NCI-H82 treated with DMSO at 0.1 percent for 48 hours (cell line): ENCODE data around the gene FKRP.

ENCODE experiments used
- DNase-seq: peaks from one replicate; lab custom pipeline; 2025; ENCODE audit not compliant: unreplicated experiment; lab: John Stamatoyannopoulos, UW

Gene FKRP

DNA sequence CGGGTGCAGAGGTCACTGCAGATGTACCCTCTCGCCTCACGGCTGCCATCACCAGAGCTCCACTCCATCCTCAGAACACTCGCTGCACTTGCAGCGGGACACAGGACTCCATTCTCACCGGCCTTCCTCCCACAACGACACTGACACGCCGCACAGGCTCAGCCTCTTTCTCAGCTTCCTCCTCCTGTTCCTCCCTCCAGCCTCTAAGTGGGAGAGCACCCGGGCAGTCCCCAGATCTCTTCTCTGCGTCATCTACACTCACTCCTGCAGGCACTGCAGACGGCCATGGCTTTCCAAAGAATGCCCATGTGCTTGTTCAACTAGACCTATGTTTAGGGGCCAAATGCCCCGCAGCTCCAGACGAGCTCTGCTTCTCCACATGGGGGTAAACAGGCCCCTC lies 14.3 kb upstream of the FKRP start:
- no peak for DNase-seq

DNA sequence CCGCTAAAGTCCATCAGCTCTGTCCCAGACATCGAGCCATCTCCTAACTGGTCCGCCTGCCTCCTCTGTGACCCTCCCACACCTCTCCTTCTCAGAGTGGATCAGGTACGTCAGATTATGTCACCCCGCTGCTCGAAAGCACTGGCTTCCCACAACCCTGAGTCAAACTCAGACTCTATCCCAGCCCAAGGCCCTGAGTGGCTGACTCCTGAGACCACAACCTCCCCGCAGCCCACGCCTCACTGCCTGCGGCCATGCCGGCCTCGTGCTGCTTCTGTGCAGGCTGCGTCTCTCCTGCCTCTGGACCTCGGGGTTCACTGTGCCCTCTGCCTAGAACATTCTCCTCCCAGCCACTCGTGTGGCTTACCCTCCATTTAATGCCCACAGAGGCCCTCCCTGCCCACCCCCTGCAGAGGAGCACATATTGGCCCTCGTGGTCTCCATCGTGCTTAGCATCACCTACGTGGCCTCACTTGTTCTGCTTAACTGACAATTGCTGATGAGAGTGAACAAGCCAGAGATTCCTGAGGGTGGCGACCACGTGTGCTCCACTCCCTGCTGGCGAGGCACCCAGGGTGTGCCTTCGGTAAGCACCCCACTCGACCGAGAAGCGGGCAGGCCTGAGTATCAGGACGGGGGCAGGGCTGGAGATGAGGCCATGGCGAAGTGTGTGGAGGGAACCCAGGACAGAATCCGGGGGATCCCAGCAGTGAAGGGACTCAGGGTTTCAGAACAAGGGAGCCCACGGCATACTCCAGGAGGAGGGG lies 13.5 kb upstream of the FKRP start:
- DNase-seq, result no peak

DNA sequence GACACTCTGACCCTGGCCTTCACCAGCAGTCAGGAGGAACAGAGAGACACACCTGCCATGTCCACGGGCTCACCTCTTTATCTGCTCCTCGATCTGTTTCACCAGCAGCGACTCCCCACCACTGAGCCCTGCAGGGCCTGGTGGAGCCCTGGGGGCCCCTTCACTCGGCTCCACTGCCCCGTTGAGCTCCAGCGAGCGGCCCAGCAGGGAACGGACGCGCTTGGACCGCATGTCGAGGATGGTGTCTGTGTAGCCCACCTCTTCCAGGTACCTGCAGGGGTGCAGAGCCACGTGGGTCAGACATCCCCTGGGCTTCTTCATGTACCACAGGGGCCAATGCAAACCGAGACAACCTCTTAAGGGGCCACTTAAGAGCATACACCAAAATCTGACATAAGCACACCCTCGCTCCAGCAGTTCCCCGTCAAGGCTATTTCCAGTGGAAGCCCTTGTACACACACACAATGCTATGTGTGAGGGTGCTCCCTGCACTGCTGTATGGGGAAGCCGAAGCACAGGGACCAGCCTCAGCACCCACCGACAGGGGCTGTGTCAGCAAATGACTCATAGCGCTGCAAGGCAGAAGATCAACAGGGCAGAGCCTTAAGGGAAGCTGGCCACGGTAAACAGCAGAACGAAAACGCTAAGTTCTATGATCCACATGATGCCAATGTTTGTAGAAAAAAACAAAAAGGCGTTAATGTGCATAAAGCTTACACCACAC lies 12.7 kb upstream of the FKRP start:
- no peak for DNase-seq

GRCh38 chr19:46733690-46734292 lies 12.1 kb upstream of the FKRP start:
- DNase-seq, result no peak

DNA sequence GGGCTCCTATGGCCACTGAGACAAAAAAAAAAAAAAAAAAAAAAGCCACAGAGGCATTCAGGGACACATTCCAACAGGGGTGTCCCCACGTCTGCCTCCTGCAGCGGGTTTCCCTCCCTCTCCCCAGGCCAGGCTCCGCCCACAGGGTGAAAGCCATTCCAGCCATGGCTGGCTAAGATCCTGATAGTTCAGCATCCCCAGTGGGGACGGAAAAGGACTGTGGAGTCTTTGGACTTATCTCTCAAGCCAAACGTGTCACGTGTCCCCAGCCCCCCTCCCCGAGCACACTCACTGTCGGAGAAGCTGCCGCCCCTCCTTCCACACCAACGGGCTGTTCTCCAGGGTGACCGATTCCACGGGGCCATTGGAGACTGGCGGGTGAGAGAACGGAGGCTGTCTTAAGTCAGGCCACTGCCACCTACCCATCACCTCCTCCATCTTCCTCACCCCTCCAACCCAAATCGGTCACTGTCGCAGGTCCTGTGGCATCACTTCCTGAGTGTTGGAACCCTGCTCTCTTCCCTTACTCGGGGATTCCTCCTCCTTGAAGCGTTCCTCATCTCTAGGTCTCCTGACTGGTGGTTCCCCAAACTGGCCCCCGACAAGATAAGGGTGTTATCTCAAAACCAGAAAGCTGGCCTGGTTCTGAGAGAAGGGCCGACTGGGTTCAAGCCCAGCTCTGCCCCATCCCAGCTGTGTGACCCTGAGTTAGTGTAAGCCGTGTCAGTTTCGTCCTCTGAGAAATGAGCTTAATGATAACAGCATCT lies 9.1 kb upstream of the FKRP start:
- no peak for DNase-seq

DNA sequence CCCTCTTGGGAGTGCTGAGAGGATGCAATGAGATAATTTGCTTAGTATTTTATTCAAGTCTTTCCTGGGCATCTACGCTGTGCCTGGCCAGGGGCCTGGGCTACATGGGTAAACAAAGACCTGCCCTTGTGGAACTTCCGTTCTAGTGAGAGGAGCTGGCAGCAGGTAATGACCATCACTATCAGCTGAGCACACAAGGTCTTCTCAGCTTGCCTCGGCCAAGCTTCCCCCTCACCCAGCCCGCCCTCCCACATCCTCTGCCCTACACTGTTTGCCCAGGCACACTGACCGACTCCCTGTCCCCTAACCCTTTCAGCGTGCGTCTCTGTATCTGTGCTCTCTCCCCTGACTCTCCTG lies 8.6 kb upstream of the FKRP start:
- no peak for DNase-seq

- DNase-seq, result no peak
Measured at GRCh38 chr19:46737761-46738171, 8.1 kb upstream of the FKRP start.

- DNase-seq, result no peak
Measured at GRCh38 chr19:46739290-46739771, 6.5 kb upstream of the FKRP start.

GRCh38 chr19:46741447-46741846 lies 4.4 kb upstream of the FKRP start:
- no peak for DNase-seq

- no peak for DNase-seq
Measured at GRCh38 chr19:46742926-46743480, 2.9 kb upstream of the FKRP start.

GRCh38 chr19:46744005-46744691 lies 1.7 kb upstream of the FKRP start:
- no peak for DNase-seq

- no peak for DNase-seq
Measured at GRCh38 chr19:46745030-46745429, 827 bp upstream of the FKRP start.

DNA sequence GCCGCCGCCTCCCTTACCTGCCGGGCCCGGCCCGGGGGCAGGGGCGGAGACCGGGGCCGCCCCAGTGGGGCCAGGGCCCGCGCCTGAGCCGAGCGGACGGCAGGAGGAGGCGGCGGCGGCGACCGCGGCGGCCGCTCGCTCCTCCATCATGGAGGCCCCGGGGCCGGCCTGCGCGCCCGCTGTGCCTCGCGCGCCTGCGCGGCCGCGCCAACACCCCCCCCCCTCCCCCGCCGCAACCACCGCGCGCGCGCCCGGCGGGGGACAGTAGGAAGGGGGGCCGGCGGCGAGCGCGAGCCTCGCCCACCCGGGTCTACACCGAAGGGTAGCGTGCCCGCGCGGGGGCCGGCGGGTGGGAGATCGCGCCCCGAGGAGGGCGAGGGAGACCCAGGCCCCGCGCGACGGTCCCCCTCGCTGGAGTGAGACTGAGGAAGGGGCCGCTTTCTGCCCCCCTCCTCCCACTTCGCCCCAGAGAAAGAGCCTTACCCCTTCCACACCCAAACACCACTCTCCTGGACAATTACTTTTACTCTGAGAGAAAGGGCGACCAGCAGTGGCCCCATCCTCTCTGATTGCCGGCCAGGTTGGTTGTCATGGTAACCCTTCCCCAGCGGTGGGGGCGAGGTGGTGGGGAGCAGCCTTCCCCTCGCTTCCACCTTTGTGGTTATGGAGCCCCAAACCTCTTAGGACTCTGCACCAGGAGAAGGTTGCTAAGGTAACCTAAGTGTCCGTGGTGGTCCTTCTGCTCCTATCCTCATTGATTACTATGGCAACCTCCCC lies 612 bp downstream of the FKRP start, which contains the start of gene STRN4:
STRN4 (minus strand) TSS at position 170 of the 777 bp plus-strand sequence; CDS start at position 150, 20 bp downstream.
- peak; percentile 15 for DNase-seq

- peak; percentile 55 for DNase-seq
Measured at GRCh38 chr19:46748325-46749109, 2.7 kb downstream of the FKRP start.

DNA sequence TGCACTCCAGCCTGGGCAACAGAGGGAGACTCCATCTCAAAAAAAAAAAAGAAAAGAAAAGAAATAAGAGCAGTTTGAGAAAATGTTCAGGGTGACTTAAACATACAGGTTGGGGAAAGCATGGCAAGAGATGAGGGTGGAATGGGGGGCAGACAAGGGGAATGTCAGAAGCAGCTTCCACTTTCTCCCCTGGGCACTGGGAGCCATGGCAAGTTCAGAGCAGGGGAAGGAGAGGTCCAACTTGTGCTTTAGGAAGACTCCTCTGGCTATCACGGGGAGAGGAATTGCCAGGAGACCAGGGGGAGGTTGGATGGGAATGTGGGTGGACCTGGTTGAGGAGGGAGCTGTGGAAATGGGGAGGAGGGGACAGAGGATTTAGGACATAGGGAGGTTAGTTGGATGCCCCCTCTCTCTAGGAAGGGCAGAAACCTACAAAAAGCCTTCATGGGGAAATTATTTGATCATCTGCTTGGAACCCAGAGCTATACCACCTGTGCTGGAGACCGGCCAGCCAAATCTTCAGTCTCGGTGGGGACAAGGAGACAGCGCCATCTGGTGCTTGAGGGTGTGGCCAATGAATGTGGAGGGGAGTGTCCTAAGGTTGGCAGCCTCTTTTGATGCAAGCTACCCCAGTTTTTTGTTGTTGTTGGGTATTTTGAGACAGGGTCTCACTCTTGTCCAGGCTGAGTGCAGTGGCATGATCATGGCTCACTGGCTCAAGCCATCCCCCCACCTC lies 7.7 kb downstream of the FKRP start:
- peak; percentile 63 for DNase-seq

GRCh38 chr19:46755077-46755852 lies 9.4 kb downstream of the FKRP start:
- DNase-seq, result no peak

GRCh38 chr19:46755853-46756543 lies 10.1 kb downstream of the FKRP start:
- DNase-seq, result no peak
